Measurements from ENCODE around the gene MMS19.

DNA sequence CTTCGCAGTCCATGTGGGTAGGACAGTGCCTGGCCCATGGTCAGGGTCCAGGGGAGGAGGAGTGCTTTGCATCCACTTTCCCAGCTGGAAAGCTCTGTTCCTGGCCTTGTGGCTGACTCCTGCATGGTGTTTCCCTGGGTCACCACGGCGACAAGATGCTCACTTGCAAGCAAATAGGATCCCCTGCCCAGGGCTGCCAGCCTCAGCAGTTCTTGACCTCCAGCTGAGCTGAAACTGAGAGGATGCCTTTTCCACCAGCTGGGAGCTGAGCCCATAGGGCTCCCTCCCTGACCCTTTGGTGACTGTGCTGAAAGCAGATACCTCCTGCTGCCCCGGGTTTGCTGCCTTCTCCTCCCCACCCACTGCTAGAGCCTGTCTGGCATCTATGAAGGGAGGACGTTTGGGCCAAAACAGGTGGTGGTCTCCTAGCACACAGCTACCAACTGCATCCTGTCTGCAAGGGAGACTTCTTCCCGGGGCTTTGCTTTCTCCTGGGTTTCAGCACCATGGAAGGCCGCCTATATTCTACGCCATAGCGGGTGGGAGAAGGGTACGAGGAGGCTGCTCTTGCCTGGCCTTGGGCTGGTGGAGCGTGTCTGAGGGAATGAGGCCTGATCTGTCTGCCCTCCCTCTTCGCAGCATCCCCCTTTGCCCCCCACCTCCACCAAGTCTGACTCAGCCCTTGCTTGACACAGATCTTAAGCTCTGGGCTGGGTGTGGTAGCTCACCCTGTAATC lies 34.9 kb upstream of the MMS19 start:
- TF ChIP-seq CTCF (IDR thresholded peaks at IDR 0.05 in 4 of 5, conservative IDR thresholded peaks at IDR 0.05 in 1 of 5), result no peak
- TF ChIP-seq POLR2A (IDR thresholded peaks at IDR 0.05), result no peak
